NCI-H82 (cell line): ENCODE data around the gene GPR132.
A peak's percentile ranks its signal among the peaks of the same experiment; 100 is the strongest.

ENCODE experiments used
- DNase-seq: peaks from one replicate; lab custom pipeline; 2025; lab: John Stamatoyannopoulos, UW

Gene GPR132

GRCh38 chr14:105061428-105062047, 3.7 kb downstream of the GPR132 start:
- no peak for DNase-seq

DNA sequence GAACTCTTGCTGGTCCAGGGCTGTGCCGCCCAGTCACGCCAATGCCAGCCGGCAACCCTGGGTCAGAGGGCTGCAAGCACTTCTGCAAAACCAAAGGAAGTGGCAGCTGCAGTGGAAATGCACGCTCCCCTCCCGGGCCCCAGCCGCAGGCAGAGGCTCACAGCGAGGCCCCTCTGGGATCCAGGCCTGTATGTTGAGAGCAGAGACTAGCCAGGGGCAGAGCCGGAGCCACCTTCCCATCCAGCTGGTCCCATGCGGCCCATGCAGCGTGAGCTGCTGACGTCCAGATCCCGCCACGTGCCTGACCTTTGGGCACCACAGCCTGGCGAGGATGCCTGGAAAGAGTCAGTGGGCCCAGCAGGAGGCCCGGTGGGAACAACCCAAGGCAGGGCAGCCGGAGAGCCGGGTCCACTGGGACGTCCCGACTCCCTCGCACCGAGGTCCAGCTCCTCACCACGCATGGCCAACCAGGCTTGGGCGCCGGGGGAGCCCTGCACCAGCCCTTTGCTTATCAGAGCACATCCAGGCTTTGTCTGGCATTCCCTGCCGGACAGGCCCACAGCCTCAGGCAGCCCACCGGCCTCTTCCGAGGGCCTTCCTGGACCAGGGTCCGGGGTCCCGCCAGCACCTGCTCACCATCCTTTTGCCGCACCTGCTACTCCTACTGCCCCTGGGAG, 4.3 kb downstream of the GPR132 start:
- no peak for DNase-seq

DNA sequence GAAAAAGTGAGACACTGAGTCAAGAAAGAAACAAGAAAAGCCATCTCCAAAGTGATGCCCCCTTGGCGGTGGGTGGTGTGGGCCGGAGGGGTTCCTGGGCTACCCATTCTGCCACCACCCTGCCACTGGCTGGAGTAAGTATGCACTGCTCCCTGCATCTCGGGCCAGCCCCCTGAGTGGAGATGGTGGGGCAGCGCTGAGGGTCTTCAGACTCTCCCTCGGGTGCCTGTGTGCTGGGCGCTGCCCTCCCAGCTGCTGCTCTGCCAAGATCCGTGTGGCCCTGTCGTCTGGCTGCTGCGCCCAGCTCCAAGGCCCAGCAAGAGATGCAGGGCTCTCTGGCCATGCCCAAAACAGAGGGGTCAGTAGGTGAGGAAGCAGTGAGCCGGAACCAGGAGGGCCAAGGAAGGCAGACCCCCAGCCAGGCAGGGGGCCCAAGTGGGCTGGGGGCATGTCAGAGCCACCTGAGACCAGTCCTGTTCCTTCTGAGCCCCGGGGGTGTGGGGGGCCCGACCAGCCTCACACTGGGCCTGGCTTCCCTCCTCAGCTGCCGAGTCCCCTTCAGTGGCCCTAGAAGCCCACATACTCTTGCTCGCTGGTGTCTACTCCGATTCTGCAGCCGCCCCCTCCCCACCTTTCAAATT, 5.2 kb downstream of the GPR132 start:
- DNase-seq = no peak

GRCh38 chr14:105059035-105059924, 6.0 kb downstream of the GPR132 start:
- no peak for DNase-seq

DNA sequence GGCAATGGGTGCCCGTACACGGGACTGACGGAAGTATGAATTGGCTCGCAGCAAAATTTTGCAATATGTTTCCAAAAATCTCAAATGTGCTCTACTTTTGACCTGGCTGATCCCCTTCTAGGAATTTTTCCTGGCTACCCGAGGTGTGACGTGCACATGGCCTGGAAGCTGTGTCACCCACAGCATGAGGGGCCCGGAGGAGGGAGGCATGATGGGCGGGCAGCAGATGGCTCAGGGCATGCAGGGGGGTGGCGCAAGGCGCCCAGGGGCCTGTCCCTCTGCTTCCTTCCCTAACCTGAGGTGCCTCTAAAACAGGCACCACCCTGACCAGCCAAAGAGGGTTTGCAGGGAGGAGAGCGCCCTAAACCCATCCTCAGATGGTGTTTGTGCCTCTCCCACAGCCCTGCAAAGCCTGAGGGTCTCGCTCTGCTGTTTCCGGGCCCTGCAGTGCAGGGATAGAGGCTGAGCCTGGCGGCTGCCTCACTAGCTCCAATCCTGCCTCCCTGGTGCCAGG, 6.7 kb downstream of the GPR132 start:
- DNase-seq = peak; percentile 31

GRCh38 chr14:105056303-105056831, 8.9 kb downstream of the GPR132 start:
- no peak for DNase-seq

DNA sequence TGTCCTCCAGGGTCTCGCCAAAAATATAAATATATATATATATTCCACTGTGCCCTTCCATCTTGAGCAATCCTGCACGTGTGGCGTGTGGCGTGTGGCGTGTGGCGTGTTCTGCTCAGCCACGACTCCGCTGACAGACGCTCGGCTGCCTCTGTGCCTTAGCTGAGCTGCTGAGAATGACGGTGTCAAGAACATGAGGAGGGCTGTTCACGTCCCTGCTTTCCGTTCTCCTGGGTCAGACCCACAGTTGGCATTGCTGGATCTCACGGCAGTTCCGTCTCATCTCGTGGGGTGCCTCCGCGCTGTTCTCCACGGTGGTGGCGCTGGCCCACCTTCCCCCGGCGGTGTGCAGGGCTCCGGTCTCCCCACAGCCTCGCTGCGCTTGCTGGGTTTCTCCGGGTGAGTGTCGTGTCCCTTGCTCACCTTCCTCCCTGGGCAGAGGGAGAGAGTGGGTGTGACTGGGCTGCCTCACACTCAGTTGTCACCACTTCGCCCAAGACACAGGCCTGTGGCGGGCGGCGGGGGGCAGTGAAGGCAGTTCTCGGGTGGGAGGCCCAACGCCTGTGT, 9.4 kb downstream of the GPR132 start:
- no peak for DNase-seq

- DNase-seq = no peak
Observed at GRCh38 chr14:105055334-105055733, 9.9 kb downstream of the GPR132 start.

DNA sequence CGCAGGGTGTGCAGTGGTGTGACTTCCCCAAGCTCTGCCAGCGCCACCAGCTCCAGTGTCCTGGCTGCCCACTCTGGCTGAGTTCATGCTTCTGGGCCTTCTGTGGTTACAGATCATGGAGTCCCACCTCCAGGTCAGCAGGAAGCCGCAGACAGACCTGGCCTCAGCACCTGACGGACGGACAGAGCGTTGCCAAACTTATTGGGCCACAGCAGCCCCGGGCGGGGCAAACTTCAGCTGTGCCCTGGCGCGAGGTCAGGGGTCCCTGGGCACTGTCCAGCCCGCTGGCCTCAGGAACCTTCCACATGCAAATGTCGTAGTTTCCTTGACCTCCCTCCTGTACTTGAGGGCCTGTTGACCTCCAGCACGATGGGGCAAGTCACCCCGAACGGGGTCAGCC, 11.2 kb downstream of the GPR132 start:
- DNase-seq = no peak

DNA sequence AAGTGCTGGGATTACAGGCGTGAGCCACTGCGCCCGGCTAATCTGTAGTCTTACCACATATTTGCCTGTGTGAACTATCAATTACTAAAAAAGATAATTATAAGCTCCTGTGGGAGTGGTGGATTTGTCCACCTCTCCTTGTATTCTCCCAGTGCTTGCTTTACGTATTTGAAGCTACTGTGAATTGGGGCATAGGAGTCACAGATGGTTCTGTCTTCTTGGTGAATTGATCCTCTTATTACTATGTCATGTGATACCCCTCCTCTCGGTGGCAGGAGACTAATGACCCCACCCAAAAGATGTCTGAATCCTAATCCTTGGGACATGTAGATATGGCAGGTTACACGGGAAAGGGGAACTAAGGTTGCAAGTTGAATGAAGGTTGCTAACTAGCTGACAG, 11.8 kb downstream of the GPR132 start:
- peak; percentile 93 for DNase-seq

DNA sequence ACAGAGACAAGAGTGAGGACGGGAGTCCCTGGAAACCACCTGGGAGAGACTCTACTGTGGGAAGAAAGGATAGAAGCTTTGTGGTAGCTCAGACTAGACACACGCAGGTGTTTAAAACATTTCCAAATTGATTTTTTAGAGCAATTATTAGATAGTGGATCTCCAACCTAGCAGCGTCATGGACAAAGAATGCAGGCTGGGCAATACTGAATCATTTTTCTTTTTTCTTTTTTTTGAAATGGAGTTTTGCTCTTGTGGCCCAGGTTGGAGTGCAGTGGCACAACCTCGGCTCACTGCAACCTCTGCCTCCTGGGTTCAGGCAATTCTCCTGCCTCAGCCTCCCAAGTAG, 13.1 kb downstream of the GPR132 start:
- DNase-seq = no peak

DNA sequence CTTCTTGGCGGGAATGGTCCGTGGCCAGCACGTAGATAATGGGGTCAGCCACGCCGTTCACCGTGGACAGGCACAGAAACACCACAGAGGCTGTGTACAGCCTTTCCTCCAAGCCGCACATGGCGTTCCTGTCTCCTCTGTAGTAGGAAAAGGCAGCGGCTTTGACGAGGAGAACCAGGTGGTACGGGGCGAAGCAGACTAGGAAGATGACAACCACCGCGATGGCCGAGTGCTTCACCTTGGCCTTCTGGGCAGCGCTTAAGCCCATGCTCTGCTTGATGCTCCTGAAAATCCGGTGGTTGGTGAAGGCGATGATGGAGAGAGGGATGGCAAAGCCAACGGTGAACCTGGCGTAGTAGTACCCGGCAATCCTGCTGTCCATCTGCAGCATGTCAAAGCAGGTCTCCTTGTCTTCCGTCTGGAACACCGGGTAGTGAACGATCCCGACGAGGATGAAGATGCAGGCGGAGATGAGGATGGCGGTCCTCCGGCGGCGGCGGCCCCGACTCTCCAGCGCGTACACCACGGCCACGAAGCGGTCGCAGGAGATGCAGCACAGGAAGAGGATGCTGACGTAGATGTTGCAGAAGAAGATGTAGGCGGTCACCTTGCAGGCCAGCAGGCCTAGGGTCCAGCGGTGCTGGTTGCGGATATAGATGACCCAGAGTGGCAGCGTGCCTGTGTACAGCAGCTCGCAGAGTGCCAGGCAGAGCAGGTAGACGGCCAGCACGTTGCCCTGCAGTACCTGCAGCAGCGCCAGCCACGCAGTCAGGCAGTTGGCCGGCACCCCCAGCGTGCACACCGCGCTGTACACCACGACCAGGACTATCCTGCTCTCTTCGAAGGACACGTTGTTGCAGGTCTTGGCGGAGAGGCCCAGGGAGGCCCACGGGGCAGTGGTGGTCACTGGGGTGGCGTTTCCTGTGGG, 13.8 kb downstream of the GPR132 start:
- no peak for DNase-seq

DNA sequence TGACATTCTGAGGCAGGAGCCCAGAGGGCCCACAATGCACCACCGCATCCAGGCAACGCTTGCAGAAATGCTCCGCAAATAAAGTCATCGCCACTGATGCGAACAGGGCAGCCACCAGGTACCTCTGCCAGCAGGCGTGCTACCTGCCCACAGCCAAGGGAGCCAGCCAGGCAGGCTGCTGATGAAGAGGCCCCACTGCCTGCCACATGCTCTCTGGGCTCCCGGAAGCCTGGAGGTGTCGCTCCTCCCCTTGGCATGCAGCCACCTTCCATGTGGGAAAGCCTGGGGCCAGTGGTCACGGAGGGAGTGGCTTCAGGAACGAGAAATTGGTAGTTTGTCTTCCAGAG, 14.7 kb downstream of the GPR132 start:
- no peak for DNase-seq

DNA sequence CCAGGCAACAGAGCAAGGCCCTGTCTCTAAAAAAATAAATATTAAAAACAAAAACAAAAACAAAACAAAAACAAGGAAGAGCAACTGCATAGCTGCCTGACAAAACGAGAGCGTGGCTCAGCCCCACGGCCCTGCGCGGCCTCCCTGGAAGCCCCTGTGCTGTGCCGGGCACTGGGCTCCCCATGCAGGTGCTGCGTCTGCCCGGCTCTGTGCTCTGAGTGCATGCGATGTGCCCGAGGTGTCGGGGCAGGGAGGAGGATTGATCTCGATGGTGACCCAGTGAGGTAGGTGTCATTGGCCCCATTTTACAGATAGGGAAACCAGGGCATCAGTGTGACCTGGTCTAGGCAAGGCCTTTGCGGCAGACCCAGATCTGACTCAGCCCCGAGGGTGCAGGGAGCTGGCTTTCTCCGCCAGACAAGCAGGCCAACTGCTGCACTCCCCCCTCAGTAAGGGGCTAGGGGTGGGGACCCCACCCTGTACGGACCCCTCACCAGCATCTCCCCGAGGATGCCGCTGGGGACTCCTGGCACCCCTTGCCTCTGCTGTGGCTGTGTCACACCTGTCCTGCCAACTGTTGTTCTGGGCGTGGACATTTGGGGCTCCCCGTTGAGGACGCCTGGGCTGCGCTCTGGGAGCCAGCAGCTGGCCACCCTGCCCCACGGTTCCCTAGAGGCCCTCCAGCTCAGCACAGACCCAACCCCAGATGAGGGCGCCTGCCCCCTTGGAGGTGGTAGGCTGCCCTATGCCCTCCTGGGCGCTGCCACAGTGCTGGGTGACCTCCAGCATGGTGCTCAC, 15.3 kb downstream of the GPR132 start:
- DNase-seq = no peak

GRCh38 chr14:105047283-105048016, 17.8 kb downstream of the GPR132 start:
- no peak for DNase-seq

DNA sequence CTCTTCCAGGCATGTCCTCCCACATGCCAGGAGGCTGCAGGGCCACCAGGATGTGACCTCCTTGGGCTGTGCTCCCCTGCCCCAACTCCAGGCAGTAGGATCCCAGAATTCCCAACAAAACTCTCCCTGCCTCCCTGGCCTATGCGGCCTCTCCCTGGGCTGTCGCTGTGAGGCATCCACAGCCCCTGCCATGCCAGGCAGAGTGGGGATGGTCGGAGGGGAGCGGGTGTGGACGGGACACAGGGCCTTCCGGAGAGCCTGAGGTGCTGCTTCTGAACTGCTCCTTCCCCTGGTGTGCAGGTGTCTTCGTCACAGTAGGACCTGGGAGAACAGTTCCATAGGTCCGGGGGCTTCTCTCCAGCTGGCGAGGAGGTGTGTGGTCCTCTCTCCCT, 18.3 kb downstream of the GPR132 start:
- DNase-seq = no peak

- DNase-seq = peak; percentile 90
Observed at GRCh38 chr14:105045710-105046326, 19.4 kb downstream of the GPR132 start.

DNA sequence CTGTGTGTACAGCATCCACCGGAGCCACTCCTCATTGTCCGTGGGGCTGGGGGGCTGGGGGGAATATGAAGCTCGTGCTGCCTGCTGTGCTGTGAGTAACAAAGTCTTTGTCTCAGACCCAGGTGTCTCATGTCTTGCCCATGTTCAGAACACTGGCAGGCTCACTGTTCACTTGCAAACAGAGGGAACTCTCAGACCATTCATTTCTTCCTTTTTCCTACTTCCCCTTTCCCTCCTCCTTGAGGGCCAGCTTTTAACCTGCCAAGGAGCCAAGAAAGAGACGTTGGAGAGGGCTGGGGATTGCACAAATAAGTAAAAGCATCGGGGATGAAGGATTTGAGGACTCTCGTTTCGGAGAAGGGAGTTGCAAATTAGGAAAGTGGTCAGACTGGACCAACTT, 21.6 kb downstream of the GPR132 start:
- no peak for DNase-seq

DNA sequence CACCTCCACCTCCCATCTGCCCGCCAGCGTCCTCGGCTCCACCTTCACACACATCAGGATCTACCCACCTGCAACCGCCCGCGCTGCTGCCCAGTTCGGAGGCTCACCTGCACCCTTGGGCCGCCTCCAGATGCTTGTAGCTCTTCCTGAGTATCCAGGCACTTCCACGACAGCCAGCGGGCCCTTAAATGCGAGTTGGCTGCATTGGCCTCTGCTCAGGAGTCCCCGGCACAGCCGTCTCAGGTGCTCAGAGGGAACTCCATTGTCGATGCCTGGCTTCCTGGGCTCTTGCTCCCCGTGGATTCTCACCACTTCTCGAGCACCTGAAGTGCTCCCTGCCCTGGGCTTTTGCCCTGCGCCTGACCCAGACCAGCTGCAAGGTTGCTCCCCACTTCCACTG, 22.4 kb downstream of the GPR132 start:
- DNase-seq = no peak
